NCI-H1105 treated with DMSO at 0.1 percent for 48 hours (cell line): ENCODE data around the gene SSBP3.

Experiments used
- DNase-seq: peaks from one replicate; lab custom pipeline; 2025; lab: John Stamatoyannopoulos, UW

The SSBP3 gene

GRCh38 chr1:54409156-54410142 is 3.3 kb upstream of the SSBP3 start:
- DNase-seq: no peak

GRCh38 chr1:54408147-54409066 is 2.2 kb upstream of the SSBP3 start:
- no peak for DNase-seq

- DNase-seq: peak; percentile 96
Observed at GRCh38 chr1:54407404-54408146, 1.4 kb upstream of the SSBP3 start.

- DNase-seq: no peak
Observed at GRCh38 chr1:54407154-54407403, 885 bp upstream of the SSBP3 start.

- DNase-seq: peak; percentile 25
Observed at GRCh38 chr1:54405898-54406293, 298 bp downstream of the SSBP3 start.

- DNase-seq: peak; percentile 19
Observed at GRCh38 chr1:54404939-54405897, 976 bp downstream of the SSBP3 start.

GRCh38 chr1:54404263-54404662 is 1.9 kb downstream of the SSBP3 start:
- no peak for DNase-seq

GRCh38 chr1:54403808-54404261 is 2.4 kb downstream of the SSBP3 start:
- no peak for DNase-seq

- peak; percentile 55 for DNase-seq
Observed at GRCh38 chr1:54403405-54403804, 2.8 kb downstream of the SSBP3 start.

- DNase-seq: no peak
Observed at GRCh38 chr1:54402896-54403295, 3.3 kb downstream of the SSBP3 start.

GRCh38 chr1:54401799-54402198 is 4.4 kb downstream of the SSBP3 start:
- peak; percentile 98 for DNase-seq

GRCh38 chr1:54400329-54400728 is 5.9 kb downstream of the SSBP3 start:
- DNase-seq: no peak

GRCh38 chr1:54399765-54400164 is 6.4 kb downstream of the SSBP3 start:
- DNase-seq: no peak

- DNase-seq: no peak
Observed at GRCh38 chr1:54398963-54399528, 7.1 kb downstream of the SSBP3 start.

GRCh38 chr1:54397980-54398379 is 8.2 kb downstream of the SSBP3 start:
- no peak for DNase-seq

GRCh38 chr1:54397090-54397591 is 9.1 kb downstream of the SSBP3 start:
- peak; percentile 19 for DNase-seq

GRCh38 chr1:54396261-54396933 is 9.8 kb downstream of the SSBP3 start:
- no peak for DNase-seq

- DNase-seq: no peak
Observed at GRCh38 chr1:54395281-54395934, 10.8 kb downstream of the SSBP3 start.

- DNase-seq: no peak
Observed at GRCh38 chr1:54394104-54394503, 12.1 kb downstream of the SSBP3 start.
